Measurements from ENCODE around the gene SIRT2. TPM values are rescaled to one million over a fixed set of nuclear protein-coding genes. Genes with fewer than 3 reads are reported as not detected.
A peak's percentile ranks its signal among the peaks of the same experiment; 100 is the strongest.

Gene SIRT2
- 91.3 TPM for total RNA-seq (ENCODE audit: unreplicated experiment)
- long read RNA-seq, transcript SIRT2-204 (15 exons, 2,062 nt), result major isoform, 42 of 79 reads
- long read RNA-seq, transcript SIRT2-201 (16 exons, 2,070 nt), result minor isoform, 17 of 79 reads
- long read RNA-seq, partial matches to known transcripts, result 3 of 79 reads
- long read RNA-seq, other reads (novel, unspliced or antisense), result 16 of 79 reads

GRCh38 chr19:38899447-38900201 is at the start of gene SIRT2, which contains the start of gene NFKBIB:
Gene SIRT2, minus strand, starts transcription at chr19:38899618. Its CDS starts 97 bp downstream, at chr19:38899521.
Gene NFKBIB, plus strand, starts transcription at chr19:38899969. Its CDS starts 64 bp downstream, at chr19:38900033.
- H3K27ac Mint-ChIP-seq (ENCODE audit: unreplicated experiment), result peak within 1 kb of the TSS; percentile 60
- peak; percentile 97 for DNase-seq
- H3K27me3 Mint-ChIP-seq (ENCODE audit: unreplicated experiment), result peaks cover 8% of the 10 kb centered on the region
- H3K36me3 Mint-ChIP-seq (ENCODE audit: unreplicated experiment), result no peaks in the 10 kb centered on the region
- peaks cover 11% of the 10 kb centered on the region for H3K9me3 Mint-ChIP-seq (ENCODE audit: unreplicated experiment)
- no peak for TF ChIP-seq CTCF (IDR thresholded peaks at IDR 0.05; ENCODE audit: partially characterized antibody, unreplicated experiment)
- peaks cover 17% of the 10 kb centered on the region for H3K4me1 Mint-ChIP-seq (ENCODE audit: low read depth, unreplicated experiment)
- H3K4me3 Mint-ChIP-seq (ENCODE audit: unreplicated experiment), result peak within 1 kb of the TSS; percentile 93

- no peak for DNase-seq
- peaks cover 5% of the 10 kb centered on the region for H3K36me3 Mint-ChIP-seq (ENCODE audit: unreplicated experiment)
These were observed 47.0 kb upstream of the SIRT2 start for GRCh38 chr19:38946229-38947010.

DNA sequence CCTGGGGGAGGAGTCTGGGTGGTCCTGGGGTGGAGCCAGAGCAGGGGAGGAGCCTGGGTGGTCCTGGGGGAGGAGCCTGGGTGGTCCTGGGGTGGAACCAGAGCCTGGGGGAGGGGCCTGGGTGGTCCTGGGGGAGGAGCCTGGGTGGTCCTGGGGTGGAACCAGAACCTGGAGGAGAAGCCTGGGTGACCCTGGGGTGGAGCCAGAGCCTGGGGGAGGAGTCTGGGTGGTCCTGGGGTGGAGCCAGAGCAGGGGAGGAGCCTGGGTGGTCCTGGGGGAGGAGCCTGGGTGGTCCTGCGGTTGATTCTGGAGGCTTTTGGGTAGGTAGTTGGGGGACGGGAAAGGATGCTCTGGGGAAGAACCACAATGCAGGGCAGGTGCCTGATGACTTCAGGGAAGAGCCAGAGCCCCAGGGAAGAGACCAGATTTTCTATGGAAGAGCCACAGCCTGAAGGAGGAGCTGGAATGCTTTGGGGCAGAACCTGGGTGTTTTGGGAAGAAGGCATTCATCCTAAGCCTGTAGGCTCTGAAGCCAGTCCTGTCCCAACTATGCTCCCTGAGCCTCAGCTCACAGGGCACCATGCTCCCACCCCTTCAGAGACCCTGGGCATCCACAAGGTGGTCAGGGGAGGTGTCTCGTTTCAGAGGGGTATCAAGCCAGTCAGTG is 46.3 kb upstream of the SIRT2 start:
- Mint-ChIP-seq H3K4me3 (ENCODE audit: unreplicated experiment) (no peak overlapping the region), H3K36me3 (ENCODE audit: unreplicated experiment) (peaks cover 5% of the 10 kb centered on the region), H3K9me3 (ENCODE audit: unreplicated experiment) (peaks cover 5% of the 10 kb centered on the region), H3K27me3 (ENCODE audit: unreplicated experiment) (peaks cover 12% of the 10 kb centered on the region), H3K27ac (ENCODE audit: unreplicated experiment) (no peak overlapping the region), H3K4me1 (ENCODE audit: low read depth, unreplicated experiment) (no peaks in the 10 kb centered on the region)
- TF ChIP-seq CTCF (IDR thresholded peaks at IDR 0.05; ENCODE audit: partially characterized antibody, unreplicated experiment), result no peak
- no peak for DNase-seq

More at GRCh38 chr19:38946229-38947010, 47.0 kb upstream of the SIRT2 start:
- H3K27ac Mint-ChIP-seq (ENCODE audit: unreplicated experiment), result no peak overlapping the region
- no peak overlapping the region for H3K4me3 Mint-ChIP-seq (ENCODE audit: unreplicated experiment)
- no peak for TF ChIP-seq CTCF (IDR thresholded peaks at IDR 0.05; ENCODE audit: partially characterized antibody, unreplicated experiment)
- H3K4me1 Mint-ChIP-seq (ENCODE audit: low read depth, unreplicated experiment), result no peaks in the 10 kb centered on the region
- H3K9me3 Mint-ChIP-seq (ENCODE audit: unreplicated experiment), result peaks cover 3% of the 10 kb centered on the region
- peaks cover 14% of the 10 kb centered on the region for H3K27me3 Mint-ChIP-seq (ENCODE audit: unreplicated experiment)

DNA sequence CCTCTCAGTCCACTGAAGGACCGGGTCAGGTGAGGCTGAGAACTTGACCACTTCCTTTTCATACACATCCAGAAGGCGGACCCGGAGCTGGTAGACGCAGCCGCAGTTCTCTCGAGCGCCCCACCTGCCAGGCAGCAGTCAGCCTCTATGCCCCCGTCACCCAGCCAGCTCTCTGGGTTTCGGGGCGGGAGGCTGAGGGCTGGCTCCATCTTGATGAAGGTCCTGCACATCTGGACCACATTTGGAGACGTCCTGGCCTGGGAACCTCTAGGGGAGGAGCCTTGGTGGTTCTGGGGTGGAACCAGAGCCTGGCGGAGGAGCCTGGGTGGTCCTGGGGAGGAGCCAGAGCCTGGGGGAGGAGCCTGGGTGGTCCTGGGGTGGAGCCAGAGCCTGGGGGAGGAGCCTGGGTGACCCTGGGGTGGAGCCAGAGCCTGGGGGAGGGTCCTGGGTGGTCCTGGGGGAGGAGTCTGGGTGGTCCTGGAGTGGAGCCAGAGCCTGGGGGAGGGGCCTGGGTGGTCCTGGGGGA is 45.6 kb upstream of the SIRT2 start:
- H3K27me3 Mint-ChIP-seq (ENCODE audit: unreplicated experiment), result peaks cover 12% of the 10 kb centered on the region
- peaks cover 5% of the 10 kb centered on the region for H3K9me3 Mint-ChIP-seq (ENCODE audit: unreplicated experiment)
- H3K27ac Mint-ChIP-seq (ENCODE audit: unreplicated experiment), result no peak overlapping the region
- no peak overlapping the region for H3K4me3 Mint-ChIP-seq (ENCODE audit: unreplicated experiment)
- H3K36me3 Mint-ChIP-seq (ENCODE audit: unreplicated experiment), result peaks cover 5% of the 10 kb centered on the region
- no peak for DNase-seq
- no peaks in the 10 kb centered on the region for H3K4me1 Mint-ChIP-seq (ENCODE audit: low read depth, unreplicated experiment)
- no peak for TF ChIP-seq CTCF (IDR thresholded peaks at IDR 0.05; ENCODE audit: partially characterized antibody, unreplicated experiment)

Data from glutamatergic neuron (in vitro differentiated cells).